HFFc6 (cell line): Measurements from ENCODE around the gene HLA-DOB. TPM values are rescaled to one million over a fixed set of nuclear protein-coding genes. Genes with fewer than 3 reads are reported as not detected.

Experiments used
- DNase-seq: peaks from one replicate; pipeline ENCODE4 v3.0.0-alpha.2; 2018
- H3K27ac Mint-ChIP-seq: 2 replicates; pipeline ENCODE4 v1.8.0; 2020; ENCODE audit warnings: mild to moderate bottlenecking, mixed read lengths
- H3K27me3 Mint-ChIP-seq: 2 replicates; pipeline ENCODE4 v1.8.0; 2021; ENCODE audit warnings: mild to moderate bottlenecking, moderate library complexity, mixed read lengths; ENCODE audit not compliant: insufficient read depth
- H3K36me3 Mint-ChIP-seq: 2 replicates; pipeline ENCODE4 v1.8.0; 2021; ENCODE audit warnings: low read depth, mixed read lengths
- H3K4me1 Mint-ChIP-seq: 2 replicates; pipeline ENCODE4 v1.8.0; 2020; ENCODE audit warnings: low read depth, mixed read lengths
- H3K4me3 Mint-ChIP-seq: 2 replicates; pipeline ENCODE4 v1.8.0; 2020; ENCODE audit warnings: mild to moderate bottlenecking, moderate library complexity, mixed read lengths
- H3K9me3 Mint-ChIP-seq: 2 replicates; pipeline ENCODE4 v1.8.0; 2020; ENCODE audit warnings: mild to moderate bottlenecking, mixed read lengths
- CTCF ChIP-seq: fragments of 200-600 bp; sonication (generic); IDR thresholded peaks from 2 replicates; pipeline ENCODE4 v1.5.0; 2021; ENCODE audit warnings: antibody characterized with exemption, mild to moderate bottlenecking
- long read RNA-seq: library from polyadenylated mRNA; unstranded; transcript quantifications from one replicate; pipeline ENCODE4 v2.0.0, GENCODE V29; 2019
- total RNA-seq, 6 experiments: library from RNA; stranded (reverse); fragmentation: NEBNext Ultra II Directional; extraction: Animal tissue kit (Norgen Biotek cat#: 25700); gene quantifications; 2 replicates in 1 of 6; 3 replicates in 5 of 6; pipeline ENCODE4 v1.2.3, GENCODE V29; 2021

The HLA-DOB gene
- total RNA-seq = under 1 TPM in 2 of 6 experiments, not detected in 4; 0.14 to 0.28 TPM
- long read RNA-seq = 0 reads

GRCh38 chr6:32816746-32817204 is at the start of gene HLA-DOB:
TSS of gene HLA-DOB (minus strand) at chr6:32817002. CDS start at chr6:32816951, 51 bp downstream.
- Mint-ChIP-seq H3K9me3 (no peaks in the 10 kb centered on the region), H3K27me3 (peaks cover 33% of the 10 kb centered on the region), H3K36me3 (no peaks in the 10 kb centered on the region), H3K4me1 (peaks cover 15% of the 10 kb centered on the region), H3K27ac (no peak within 1 kb of the TSS), H3K4me3 (no peak within 1 kb of the TSS)
- DNase-seq = peak; percentile 17
- TF ChIP-seq CTCF = no peak

DNA sequence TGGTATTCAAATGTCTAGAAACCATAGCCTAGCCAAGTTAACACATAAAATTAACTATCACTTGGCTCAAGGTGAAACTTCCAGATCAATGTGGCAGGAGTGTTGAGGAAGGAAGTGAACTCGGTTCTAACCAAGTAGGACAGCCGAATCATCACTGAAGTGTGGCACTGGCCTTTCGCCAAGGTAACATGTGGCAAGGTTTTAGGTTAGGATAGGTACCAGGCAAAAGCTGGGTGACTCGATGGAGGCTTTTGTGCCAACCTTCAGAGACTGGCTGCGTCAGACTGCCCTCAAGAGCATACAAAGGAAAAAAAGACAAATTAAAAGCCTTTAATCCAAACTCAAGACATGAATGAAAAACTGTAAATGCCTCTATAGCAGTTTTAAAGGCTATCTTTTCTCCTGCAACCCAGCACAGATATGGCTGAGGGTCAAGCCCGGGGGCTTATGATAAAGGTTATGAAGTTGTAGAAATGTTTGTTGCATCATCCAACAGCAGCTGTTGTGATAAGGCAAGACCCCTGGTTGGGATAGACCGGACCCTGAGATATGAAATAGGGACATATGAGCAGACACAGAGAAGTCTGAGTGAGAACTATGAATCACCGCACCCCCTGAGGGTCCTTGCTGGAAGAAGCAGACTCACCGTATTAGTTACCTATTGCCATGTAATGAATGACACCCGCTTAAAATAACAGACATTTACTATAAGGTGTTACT is 49.1 kb upstream of the HLA-DOB start:
- no peak overlapping the region for H3K27ac Mint-ChIP-seq
- peaks cover 26% of the 10 kb centered on the region for H3K27me3 Mint-ChIP-seq

GRCh38 chr6:32862725-32863124 is 45.9 kb upstream of the HLA-DOB start:
- TF ChIP-seq CTCF = no peak
- no peaks in the 10 kb centered on the region for H3K9me3 Mint-ChIP-seq
- H3K27me3 Mint-ChIP-seq = peaks cover 19% of the 10 kb centered on the region
- peaks cover 10% of the 10 kb centered on the region for H3K4me1 Mint-ChIP-seq
- no peak for DNase-seq
- peaks cover 4% of the 10 kb centered on the region; the same call in 1 of the 2 replicates for H3K36me3 Mint-ChIP-seq
- no peak overlapping the region for H3K27ac Mint-ChIP-seq
- H3K4me3 Mint-ChIP-seq = no peak overlapping the region

More for the DNA sequence above, 49.1 kb upstream of the HLA-DOB start:
- H3K4me1 Mint-ChIP-seq = peaks cover 6% of the 10 kb centered on the region
- TF ChIP-seq CTCF = no peak
- H3K36me3 Mint-ChIP-seq = no peaks in the 10 kb centered on the region
- no peak overlapping the region for H3K4me3 Mint-ChIP-seq
- no peaks in the 10 kb centered on the region for H3K9me3 Mint-ChIP-seq
- no peak for DNase-seq

GRCh38 chr6:32860674-32861073 is 43.9 kb upstream of the HLA-DOB start:
- peaks cover 10% of the 10 kb centered on the region for H3K4me1 Mint-ChIP-seq
- H3K4me3 Mint-ChIP-seq = no peak overlapping the region
- DNase-seq = no peak
- H3K27ac Mint-ChIP-seq = no peak overlapping the region
- H3K9me3 Mint-ChIP-seq = no peaks in the 10 kb centered on the region
- H3K27me3 Mint-ChIP-seq = peaks cover 5% of the 10 kb centered on the region
- peaks cover 4% of the 10 kb centered on the region; the same call in 1 of the 2 replicates for H3K36me3 Mint-ChIP-seq
- no peak for TF ChIP-seq CTCF

GRCh38 chr6:32858194-32858593 is 41.4 kb upstream of the HLA-DOB start:
- Mint-ChIP-seq H3K9me3 (no peaks in the 10 kb centered on the region), H3K4me1 (peaks cover 24% of the 10 kb centered on the region), H3K36me3 (peaks cover 4% of the 10 kb centered on the region; the same call in 1 of the 2 replicates), H3K27ac (no peak overlapping the region), H3K27me3 (no peaks in the 10 kb centered on the region; the same call in 1 of the 2 replicates), H3K4me3 (no peak overlapping the region)
- no peak for DNase-seq
- no peak for TF ChIP-seq CTCF
